Measurements from ENCODE around the gene DHRS7C.

Gene DHRS7C

DNA sequence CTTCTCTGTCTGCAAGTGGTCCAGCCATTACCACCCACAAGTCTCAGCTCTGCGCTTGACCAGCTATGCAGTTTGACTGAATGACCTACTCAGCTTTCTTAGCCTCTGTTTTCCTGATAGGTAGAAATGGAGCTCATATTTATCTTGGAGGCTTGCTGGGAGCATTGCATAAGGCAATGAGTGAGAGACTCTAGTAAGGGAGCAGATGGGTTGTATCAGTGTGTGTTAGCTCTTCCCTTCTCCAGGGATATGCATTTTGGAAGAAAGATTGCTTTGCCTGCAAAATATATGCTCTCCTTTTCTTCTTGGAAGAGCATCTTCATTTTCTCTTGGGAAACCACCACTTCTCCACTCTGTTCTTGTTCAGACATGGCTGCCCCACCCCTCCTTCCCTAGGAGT lies 26.1 kb downstream of the DHRS7C start:
- Histone ChIP-seq H3K36me3 (ENCODE audit: control insufficient read depth, insufficient read depth, low read length) (no peaks in the 10 kb centered on the region), H3K27me3 (replicated peaks; ENCODE audit: control insufficient read depth, insufficient read depth, low read length) (no peaks in the 10 kb centered on the region; the same call in 1 of the 2 replicates), H3K4me3 (replicated peaks; ENCODE audit: low read depth, low read length) (no peak overlapping the region)
- TF ChIP-seq, protein P1, sequence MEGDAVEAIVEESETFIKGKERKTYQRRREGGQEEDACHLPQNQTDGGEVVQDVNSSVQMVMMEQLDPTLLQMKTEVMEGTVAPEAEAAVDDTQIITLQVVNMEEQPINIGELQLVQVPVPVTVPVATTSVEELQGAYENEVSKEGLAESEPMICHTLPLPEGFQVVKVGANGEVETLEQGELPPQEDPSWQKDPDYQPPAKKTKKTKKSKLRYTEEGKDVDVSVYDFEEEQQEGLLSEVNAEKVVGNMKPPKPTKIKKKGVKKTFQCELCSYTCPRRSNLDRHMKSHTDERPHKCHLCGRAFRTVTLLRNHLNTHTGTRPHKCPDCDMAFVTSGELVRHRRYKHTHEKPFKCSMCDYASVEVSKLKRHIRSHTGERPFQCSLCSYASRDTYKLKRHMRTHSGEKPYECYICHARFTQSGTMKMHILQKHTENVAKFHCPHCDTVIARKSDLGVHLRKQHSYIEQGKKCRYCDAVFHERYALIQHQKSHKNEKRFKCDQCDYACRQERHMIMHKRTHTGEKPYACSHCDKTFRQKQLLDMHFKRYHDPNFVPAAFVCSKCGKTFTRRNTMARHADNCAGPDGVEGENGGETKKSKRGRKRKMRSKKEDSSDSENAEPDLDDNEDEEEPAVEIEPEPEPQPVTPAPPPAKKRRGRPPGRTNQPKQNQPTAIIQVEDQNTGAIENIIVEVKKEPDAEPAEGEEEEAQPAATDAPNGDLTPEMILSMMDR (IDR thresholded peaks at IDR 0.05; ENCODE audit: insufficient read depth, low read length, poor library complexity, severe bottlenecking): no peak
- no peak for DNase-seq (ENCODE audit: extremely low read depth, insufficient read length)

DNA sequence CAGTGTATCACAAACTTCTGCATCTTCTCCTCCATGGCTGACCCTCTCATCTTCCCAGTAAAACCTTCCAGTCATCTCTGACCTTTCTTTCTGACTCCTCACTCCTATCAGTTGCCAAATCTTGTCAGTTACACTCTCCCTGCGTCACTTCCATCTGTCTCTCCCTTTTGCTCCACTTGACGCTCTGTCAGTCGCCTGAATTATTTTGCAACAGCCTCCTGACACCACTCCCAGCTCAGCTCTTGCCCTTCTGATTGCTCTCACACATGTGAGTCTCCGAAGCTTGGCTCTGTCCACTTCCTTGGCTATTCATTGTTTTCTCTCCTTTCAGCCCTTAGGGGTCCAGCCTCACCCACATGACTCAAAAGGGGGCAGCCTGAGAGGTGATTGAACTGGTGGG lies 27.7 kb downstream of the DHRS7C start:
- Histone ChIP-seq H3K27me3 (replicated peaks; ENCODE audit: control insufficient read depth, insufficient read depth, low read length) (no peaks in the 10 kb centered on the region; the same call in 1 of the 2 replicates), H3K4me3 (replicated peaks; ENCODE audit: low read depth, low read length) (no peak overlapping the region), H3K36me3 (ENCODE audit: control insufficient read depth, insufficient read depth, low read length) (no peaks in the 10 kb centered on the region)
- no peak for DNase-seq (ENCODE audit: extremely low read depth, insufficient read length)
- TF ChIP-seq, protein P1 (IDR thresholded peaks at IDR 0.05; ENCODE audit: insufficient read depth, low read length, poor library complexity, severe bottlenecking): no peak

DNA sequence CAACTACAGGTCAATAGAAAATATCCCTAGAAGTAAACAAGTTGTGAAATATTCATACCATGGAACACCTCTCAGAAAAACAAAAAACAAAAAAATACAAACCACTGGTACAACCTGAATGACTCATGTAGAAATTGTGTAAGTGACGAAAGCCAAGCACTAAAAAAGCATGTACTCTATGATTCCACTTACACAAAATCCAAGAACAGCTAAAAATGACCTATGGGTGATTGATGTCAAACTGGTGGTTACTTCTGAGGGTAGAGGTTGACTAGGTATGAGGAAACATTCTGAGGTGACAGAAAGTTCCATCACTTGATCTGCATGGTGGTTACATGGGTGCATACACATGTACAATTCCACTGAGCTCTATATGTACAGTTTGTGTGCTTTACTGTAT lies 31.1 kb downstream of the DHRS7C start:
- DNase-seq (ENCODE audit: extremely low read depth, insufficient read length): no peak
- Histone ChIP-seq H3K36me3 (ENCODE audit: control insufficient read depth, insufficient read depth, low read length) (no peaks in the 10 kb centered on the region), H3K4me3 (replicated peaks; ENCODE audit: low read depth, low read length) (no peak overlapping the region), H3K27me3 (replicated peaks; ENCODE audit: control insufficient read depth, insufficient read depth, low read length) (no peaks in the 10 kb centered on the region)
- TF ChIP-seq, protein P1 (IDR thresholded peaks at IDR 0.05; ENCODE audit: insufficient read depth, low read length, poor library complexity, severe bottlenecking): no peak

DNA sequence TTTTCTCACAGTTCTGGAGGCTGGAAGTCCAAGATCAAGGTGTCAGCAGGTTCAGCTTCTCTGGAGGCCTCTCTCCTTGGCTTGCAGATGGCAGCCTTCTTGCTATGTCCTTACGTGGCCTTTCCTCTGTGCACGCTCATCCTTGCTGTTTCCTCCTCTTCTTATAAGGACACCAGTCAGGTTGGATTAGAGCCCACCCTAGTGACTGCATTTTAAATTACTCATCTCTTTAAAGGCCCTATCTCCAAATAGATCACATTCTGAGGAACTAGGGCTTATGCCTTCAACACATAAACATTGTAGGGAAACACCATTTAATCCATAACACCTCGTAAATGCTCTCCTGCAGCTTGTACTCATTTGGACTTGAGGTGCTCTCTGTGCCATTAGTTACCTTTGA lies 36.3 kb downstream of the DHRS7C start:
- TF ChIP-seq, protein P1 (IDR thresholded peaks at IDR 0.05; ENCODE audit: insufficient read depth, low read length, poor library complexity, severe bottlenecking): no peak
- DNase-seq (ENCODE audit: extremely low read depth, insufficient read length): no peak
- Histone ChIP-seq H3K36me3 (ENCODE audit: control insufficient read depth, insufficient read depth, low read length) (no peaks in the 10 kb centered on the region), H3K27me3 (replicated peaks; ENCODE audit: control insufficient read depth, insufficient read depth, low read length) (no peaks in the 10 kb centered on the region; the same call in 1 of the 2 replicates), H3K4me3 (replicated peaks; ENCODE audit: low read depth, low read length) (no peak overlapping the region)

DNA sequence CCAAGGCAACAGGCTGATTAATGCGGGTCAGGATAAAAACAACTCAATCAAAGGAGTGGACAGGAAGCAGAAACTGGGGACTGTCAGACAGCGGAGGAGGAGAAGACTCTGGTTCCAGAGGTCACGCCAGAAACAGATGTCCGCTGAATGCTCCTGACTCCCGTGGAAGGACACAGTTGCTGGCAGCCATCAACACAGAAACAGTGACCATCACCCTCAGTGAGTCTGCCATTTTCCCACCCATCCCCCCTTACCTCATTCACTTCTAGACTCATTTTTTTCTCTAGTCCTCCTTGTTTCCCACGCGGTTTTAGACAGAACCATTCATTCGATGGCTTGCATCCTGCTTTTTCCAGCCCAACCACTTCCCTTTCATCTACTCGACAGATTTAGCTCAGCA lies 40.9 kb downstream of the DHRS7C start:
- no peak for DNase-seq (ENCODE audit: extremely low read depth, insufficient read length)
- TF ChIP-seq, protein P1 (IDR thresholded peaks at IDR 0.05; ENCODE audit: insufficient read depth, low read length, poor library complexity, severe bottlenecking): no peak
- H3K27me3 ChIP-seq (replicated peaks; ENCODE audit: control insufficient read depth, insufficient read depth, low read length): no peaks in the 10 kb centered on the region; the same call in 1 of the 2 replicates
- no peak overlapping the region for H3K4me3 ChIP-seq (replicated peaks; ENCODE audit: low read depth, low read length)
- no peaks in the 10 kb centered on the region for H3K36me3 ChIP-seq (ENCODE audit: control insufficient read depth, insufficient read depth, low read length)
